GM23338 (cell line): ENCODE results near the gene GSAP. TPM values are rescaled to one million over a fixed set of nuclear protein-coding genes. Genes with fewer than 3 reads are reported as not detected.

Experiments used
- ATAC-seq: fragments of 200-7000 bp; cut with Tn5 transposase; 3 replicates; pipeline ENCODE4 v1.9.1; 2020
- DNase-seq: peaks from one replicate; pipeline ENCODE4 v3.0.0-alpha.2; 2015; ENCODE audit warnings: low spot score
- H2AFZ ChIP-seq: fragments of 200-600 bp; sonication (generic); 2 replicates; pipeline ENCODE4 v1.8.0; 2016; ENCODE audit warnings: antibody characterized with exemption, mild to moderate bottlenecking, moderate library complexity
- H3F3A ChIP-seq: fragments of 200-600 bp; sonication (generic); replicated peaks from 2 replicates; pipeline ENCODE4 v1.8.0; 2017; ENCODE audit warnings: antibody characterized with exemption, mixed run types, low read depth
- H3K27ac ChIP-seq: fragments of 200-600 bp; sonication (generic); 2 replicates; pipeline ENCODE4 v1.6.1; 2016; ENCODE audit warnings: low read depth
- H3K27me3 ChIP-seq: fragments of 200-600 bp; sonication (generic); 2 replicates; pipeline ENCODE4 v1.8.0; 2016; ENCODE audit warnings: mild to moderate bottlenecking, mixed run types, moderate library complexity; ENCODE audit not compliant: insufficient read depth
- H3K36me3 ChIP-seq: fragments of 200-600 bp; sonication (generic); 2 replicates; pipeline ENCODE4 v1.8.0; 2016; ENCODE audit warnings: mild to moderate bottlenecking; ENCODE audit not compliant: insufficient read depth
- H3K4me1 ChIP-seq: fragments of 200-600 bp; sonication (generic); 2 replicates; pipeline ENCODE4 v1.8.0; 2016; ENCODE audit warnings: mild to moderate bottlenecking, moderate library complexity; ENCODE audit not compliant: insufficient read depth
- H3K4me2 ChIP-seq: fragments of 200-600 bp; sonication (generic); 2 replicates; pipeline ENCODE4 v1.7.1; 2017; ENCODE audit warnings: mixed run types
- H3K4me3 ChIP-seq: fragments of 200-600 bp; sonication (generic); 2 replicates; pipeline ENCODE4 v1.6.1; 2016; ENCODE audit warnings: mixed run types
- H3K79me2 ChIP-seq: fragments of 200-600 bp; sonication (generic); replicated peaks from 2 replicates; pipeline ENCODE4 v1.8.0; 2017; ENCODE audit warnings: mild to moderate bottlenecking; ENCODE audit not compliant: insufficient read depth
- H3K9me2 ChIP-seq: fragments of 200-600 bp; sonication (generic); 2 replicates; pipeline ENCODE4 v1.8.0; 2017; ENCODE audit not compliant: insufficient read depth
- H4K20me1 ChIP-seq: fragments of 200-600 bp; sonication (generic); replicated peaks from 2 replicates; pipeline ENCODE4 v1.8.0; 2017; ENCODE audit warnings: mild to moderate bottlenecking; ENCODE audit not compliant: insufficient read depth
- H3K27ac Mint-ChIP-seq: 2 replicates; pipeline ENCODE4 v1.8.0; 2020; ENCODE audit warnings: inconsistent platforms, mild to moderate bottlenecking, moderate library complexity, mixed read lengths
- H3K27me3 Mint-ChIP-seq: 3 replicates; pipeline ENCODE4 v1.8.0; 2022; ENCODE audit warnings: low read depth, mild to moderate bottlenecking, moderate library complexity, mixed read lengths, inconsistent platforms; ENCODE audit not compliant: insufficient read depth, poor library complexity
- H3K36me3 Mint-ChIP-seq: 3 replicates; pipeline ENCODE4 v1.8.0; 2021; ENCODE audit warnings: low read depth, mild to moderate bottlenecking, inconsistent platforms, moderate library complexity, mixed read lengths
- H3K4me1 Mint-ChIP-seq: 3 replicates; pipeline ENCODE4 v1.8.0; 2020; ENCODE audit warnings: mild to moderate bottlenecking, inconsistent platforms, mixed read lengths
- H3K4me3 Mint-ChIP-seq: 3 replicates; pipeline ENCODE4 v1.8.0; 2021; ENCODE audit warnings: moderate library complexity, mild to moderate bottlenecking, inconsistent platforms, mixed read lengths
- H3K9me3 Mint-ChIP-seq: 3 replicates; pipeline ENCODE4 v1.8.0; 2020; ENCODE audit warnings: moderate library complexity, mild to moderate bottlenecking, inconsistent platforms, mixed read lengths
- CREB1 ChIP-seq: fragments of 250-450 bp; sonication (Bioruptor Pico); IDR thresholded peaks from 2 replicates; pipeline ENCODE4 v1.5.0; 2020; ENCODE audit warnings: low read depth, mild to moderate bottlenecking, moderate library complexity
- ETS1 ChIP-seq: IDR thresholded peaks from 2 replicates; pipeline ENCODE4 v1.6.1; 2016; ENCODE audit warnings: antibody characterized with exemption
- EZH2 ChIP-seq: fragments of 200-600 bp; sonication (generic); IDR thresholded peaks from one replicate; pipeline ENCODE4 v1.8.0; 2017; ENCODE audit warnings: antibody characterized with exemption, mild to moderate bottlenecking, low read depth; ENCODE audit not compliant: unreplicated experiment
- EZH2phosphoT487 ChIP-seq: fragments of 200-600 bp; sonication (generic); IDR thresholded peaks from one replicate; pipeline ENCODE4 v1.8.1; 2018; ENCODE audit warnings: antibody characterized with exemption; ENCODE audit not compliant: unreplicated experiment
- JUNB ChIP-seq: IDR thresholded peaks from one replicate; pipeline ENCODE4 v1.6.1; 2016; ENCODE audit warnings: antibody characterized with exemption; ENCODE audit not compliant: unreplicated experiment
- NANOG ChIP-seq: IDR thresholded peaks from 2 replicates; pipeline ENCODE4 v1.6.1; 2016; ENCODE audit warnings: antibody characterized with exemption, borderline replicate concordance
- STAT1 ChIP-seq: IDR thresholded peaks from one replicate; pipeline ENCODE4 v1.6.1; 2016; ENCODE audit warnings: antibody characterized with exemption; ENCODE audit not compliant: unreplicated experiment
- ZNF114 ChIP-seq: fragments of 250-450 bp; sonication (Bioruptor Pico); IDR thresholded peaks from 2 replicates; pipeline ENCODE4 v1.5.0; 2020; ENCODE audit warnings: mild to moderate bottlenecking, moderate library complexity
- ZNF331 ChIP-seq: fragments of 250-450 bp; sonication (Bioruptor Pico); IDR thresholded peaks from 2 replicates; pipeline ENCODE4 v1.5.0; 2020; ENCODE audit warnings: low read depth, mild to moderate bottlenecking, moderate library complexity
- polyA plus RNA-seq: library from polyadenylated mRNA; unstranded; fragments of >200 nt; fragmentation: Nextera tagmentation; extraction: Ambion mirVana; gene quantifications from 2 replicates; pipeline ENCODE4 v1.2.1, GENCODE V29; 2016
- total RNA-seq: library from RNA; depleted of rRNA; stranded (reverse); fragments of >200 nt; shearing (Covaris generic); gene quantifications from 2 replicates; pipeline ENCODE4 v1.2.3, GENCODE V29; 2014
- TF ChIP-seq, protein P1 (sequence below), 2 experiments: fragments of 200-600 bp in 1 of 2; sonication (generic) in 1 of 2; conservative IDR thresholded peaks; 2 replicates each; pipeline versions ENCODE4 v1.5.1 to v1.6.1; 2016 to 2017; ENCODE audit warnings: antibody characterized with exemption in 2 of 2, low read depth in 2 of 2, mild to moderate bottlenecking in 2 of 2, moderate library complexity in 1 of 2
- TF ChIP-seq, protein P2 (sequence below): fragments of 250-450 bp; sonication (Bioruptor Pico); IDR thresholded peaks from 2 replicates; pipeline ENCODE4 v1.5.0; 2020; ENCODE audit warnings: mild to moderate bottlenecking, moderate library complexity

The GSAP gene
- total and polyA plus RNA-seq, 2 experiments from 2014 or later = 0.63 to 1.1 TPM

- TF ChIP-seq, protein P1, sequence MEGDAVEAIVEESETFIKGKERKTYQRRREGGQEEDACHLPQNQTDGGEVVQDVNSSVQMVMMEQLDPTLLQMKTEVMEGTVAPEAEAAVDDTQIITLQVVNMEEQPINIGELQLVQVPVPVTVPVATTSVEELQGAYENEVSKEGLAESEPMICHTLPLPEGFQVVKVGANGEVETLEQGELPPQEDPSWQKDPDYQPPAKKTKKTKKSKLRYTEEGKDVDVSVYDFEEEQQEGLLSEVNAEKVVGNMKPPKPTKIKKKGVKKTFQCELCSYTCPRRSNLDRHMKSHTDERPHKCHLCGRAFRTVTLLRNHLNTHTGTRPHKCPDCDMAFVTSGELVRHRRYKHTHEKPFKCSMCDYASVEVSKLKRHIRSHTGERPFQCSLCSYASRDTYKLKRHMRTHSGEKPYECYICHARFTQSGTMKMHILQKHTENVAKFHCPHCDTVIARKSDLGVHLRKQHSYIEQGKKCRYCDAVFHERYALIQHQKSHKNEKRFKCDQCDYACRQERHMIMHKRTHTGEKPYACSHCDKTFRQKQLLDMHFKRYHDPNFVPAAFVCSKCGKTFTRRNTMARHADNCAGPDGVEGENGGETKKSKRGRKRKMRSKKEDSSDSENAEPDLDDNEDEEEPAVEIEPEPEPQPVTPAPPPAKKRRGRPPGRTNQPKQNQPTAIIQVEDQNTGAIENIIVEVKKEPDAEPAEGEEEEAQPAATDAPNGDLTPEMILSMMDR (conservative IDR thresholded peaks at IDR 0.05; ENCODE audit: low read depth in 2 of 2) = no peak
- TF ChIP-seq EZH2phosphoT487 (no peak), STAT1 (no peak), EZH2 (no peak)
Observed at GRCh38 chr7:77321300-77321699, 94.8 kb downstream of the GSAP start (continued).

GRCh38 chr7:77320714-77321113, 95.4 kb downstream of the GSAP start:
- Histone ChIP-seq H3K27me3 (no peaks in the 10 kb centered on the region), H2AFZ (no peak overlapping the region), H3K79me2 (no peaks in the 10 kb centered on the region), H3F3A (no peaks in the 10 kb centered on the region), H3K27ac (no peak overlapping the region), H3K36me3 (no peaks in the 10 kb centered on the region), H3K4me2 (no peak overlapping the region), H3K4me1 (no peaks in the 10 kb centered on the region), H3K4me3 (no peak overlapping the region), H4K20me1 (no peaks in the 10 kb centered on the region), H3K9me2 (no peaks in the 10 kb centered on the region)
- H3K27ac Mint-ChIP-seq = no peak overlapping the region
- H3K4me3 Mint-ChIP-seq = no peak overlapping the region
- H3K4me1 Mint-ChIP-seq = no peaks in the 10 kb centered on the region
- H3K27me3 Mint-ChIP-seq = no peaks in the 10 kb centered on the region
- no peaks in the 10 kb centered on the region for H3K9me3 Mint-ChIP-seq
- DNase-seq (no peak), ATAC-seq (no peak)
- H3K36me3 Mint-ChIP-seq = no peaks in the 10 kb centered on the region
- TF ChIP-seq CREB1 (CRISPR knock-in tag) (no peak), ETS1 (no peak), STAT1 (no peak), ZNF331 (CRISPR knock-in tag) (no peak), EZH2phosphoT487 (no peak), EZH2 (no peak), ZNF114 (CRISPR knock-in tag) (no peak), JUNB (no peak), NANOG (no peak)
- TF ChIP-seq, protein P1 (conservative IDR thresholded peaks at IDR 0.05; ENCODE audit: low read depth in 2 of 2) = no peak
- TF ChIP-seq, protein P2, sequence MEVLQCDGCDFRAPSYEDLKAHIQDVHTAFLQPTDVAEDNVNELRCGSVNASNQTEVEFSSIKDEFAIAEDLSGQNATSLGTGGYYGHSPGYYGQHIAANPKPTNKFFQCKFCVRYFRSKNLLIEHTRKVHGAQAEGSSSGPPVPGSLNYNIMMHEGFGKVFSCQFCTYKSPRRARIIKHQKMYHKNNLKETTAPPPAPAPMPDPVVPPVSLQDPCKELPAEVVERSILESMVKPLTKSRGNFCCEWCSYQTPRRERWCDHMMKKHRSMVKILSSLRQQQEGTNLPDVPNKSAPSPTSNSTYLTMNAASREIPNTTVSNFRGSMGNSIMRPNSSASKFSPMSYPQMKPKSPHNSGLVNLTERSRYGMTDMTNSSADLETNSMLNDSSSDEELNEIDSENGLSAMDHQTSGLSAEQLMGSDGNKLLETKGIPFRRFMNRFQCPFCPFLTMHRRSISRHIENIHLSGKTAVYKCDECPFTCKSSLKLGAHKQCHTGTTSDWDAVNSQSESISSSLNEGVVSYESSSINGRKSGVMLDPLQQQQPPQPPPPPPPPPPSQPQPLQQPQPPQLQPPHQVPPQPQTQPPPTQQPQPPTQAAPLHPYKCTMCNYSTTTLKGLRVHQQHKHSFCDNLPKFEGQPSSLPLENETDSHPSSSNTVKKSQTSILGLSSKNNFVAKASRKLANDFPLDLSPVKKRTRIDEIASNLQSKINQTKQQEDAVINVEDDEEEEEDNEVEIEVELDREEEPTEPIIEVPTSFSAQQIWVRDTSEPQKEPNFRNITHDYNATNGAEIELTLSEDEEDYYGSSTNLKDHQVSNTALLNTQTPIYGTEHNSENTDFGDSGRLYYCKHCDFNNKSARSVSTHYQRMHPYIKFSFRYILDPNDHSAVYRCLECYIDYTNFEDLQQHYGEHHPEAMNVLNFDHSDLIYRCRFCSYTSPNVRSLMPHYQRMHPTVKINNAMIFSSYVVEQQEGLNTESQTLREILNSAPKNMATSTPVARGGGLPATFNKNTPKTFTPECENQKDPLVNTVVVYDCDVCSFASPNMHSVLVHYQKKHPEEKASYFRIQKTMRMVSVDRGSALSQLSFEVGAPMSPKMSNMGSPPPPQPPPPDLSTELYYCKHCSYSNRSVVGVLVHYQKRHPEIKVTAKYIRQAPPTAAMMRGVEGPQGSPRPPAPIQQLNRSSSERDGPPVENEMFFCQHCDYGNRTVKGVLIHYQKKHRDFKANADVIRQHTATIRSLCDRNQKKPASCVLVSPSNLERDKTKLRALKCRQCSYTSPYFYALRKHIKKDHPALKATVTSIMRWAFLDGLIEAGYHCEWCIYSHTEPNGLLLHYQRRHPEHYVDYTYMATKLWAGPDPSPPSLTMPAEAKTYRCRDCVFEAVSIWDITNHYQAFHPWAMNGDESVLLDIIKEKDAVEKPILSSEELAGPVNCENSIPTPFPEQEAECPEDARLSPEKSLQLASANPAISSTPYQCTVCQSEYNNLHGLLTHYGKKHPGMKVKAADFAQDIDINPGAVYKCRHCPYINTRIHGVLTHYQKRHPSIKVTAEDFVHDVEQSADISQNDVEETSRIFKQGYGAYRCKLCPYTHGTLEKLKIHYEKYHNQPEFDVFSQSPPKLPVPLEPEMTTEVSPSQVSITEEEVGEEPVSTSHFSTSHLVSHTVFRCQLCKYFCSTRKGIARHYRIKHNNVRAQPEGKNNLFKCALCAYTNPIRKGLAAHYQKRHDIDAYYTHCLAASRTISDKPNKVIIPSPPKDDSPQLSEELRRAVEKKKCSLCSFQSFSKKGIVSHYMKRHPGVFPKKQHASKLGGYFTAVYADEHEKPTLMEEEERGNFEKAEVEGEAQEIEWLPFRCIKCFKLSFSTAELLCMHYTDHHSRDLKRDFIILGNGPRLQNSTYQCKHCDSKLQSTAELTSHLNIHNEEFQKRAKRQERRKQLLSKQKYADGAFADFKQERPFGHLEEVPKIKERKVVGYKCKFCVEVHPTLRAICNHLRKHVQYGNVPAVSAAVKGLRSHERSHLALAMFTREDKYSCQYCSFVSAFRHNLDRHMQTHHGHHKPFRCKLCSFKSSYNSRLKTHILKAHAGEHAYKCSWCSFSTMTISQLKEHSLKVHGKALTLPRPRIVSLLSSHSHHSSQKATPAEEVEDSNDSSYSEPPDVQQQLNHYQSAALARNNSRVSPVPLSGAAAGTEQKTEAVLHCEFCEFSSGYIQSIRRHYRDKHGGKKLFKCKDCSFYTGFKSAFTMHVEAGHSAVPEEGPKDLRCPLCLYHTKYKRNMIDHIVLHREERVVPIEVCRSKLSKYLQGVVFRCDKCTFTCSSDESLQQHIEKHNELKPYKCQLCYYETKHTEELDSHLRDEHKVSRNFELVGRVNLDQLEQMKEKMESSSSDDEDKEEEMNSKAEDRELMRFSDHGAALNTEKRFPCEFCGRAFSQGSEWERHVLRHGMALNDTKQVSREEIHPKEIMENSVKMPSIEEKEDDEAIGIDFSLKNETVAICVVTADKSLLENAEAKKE (CRISPR knock-in tag) = no peak
